ENCODE data around the gene PAPPA. TPM values are rescaled to one million over a fixed set of nuclear protein-coding genes. Genes with fewer than 3 reads are reported as not detected.

The PAPPA gene
- total RNA-seq, 2 experiments from 2014 or later = not detected

- CTCF ChIA-PET = no interaction called here
- Mint-ChIP-seq H3K27me3 (no peaks in the 10 kb centered on the region), H3K9me3 (no peaks in the 10 kb centered on the region), H3K4me3 (no peak overlapping the region), H3K36me3 (ENCODE audit: low read depth) (no peaks in the 10 kb centered on the region), H3K27ac (no peak overlapping the region), H3K4me1 (no peaks in the 10 kb centered on the region)
- POLR2A ChIA-PET = no interaction called here
- DNase-seq = no peak
Measured at GRCh38 chr9:116382053-116382452, 228.5 kb downstream of the PAPPA start.

GRCh38 chr9:116383133-116383532 is 229.5 kb downstream of the PAPPA start:
- CTCF ChIA-PET = no interaction called here
- Mint-ChIP-seq H3K4me3 (no peak overlapping the region), H3K36me3 (ENCODE audit: low read depth) (no peaks in the 10 kb centered on the region), H3K27ac (no peak overlapping the region), H3K27me3 (no peaks in the 10 kb centered on the region), H3K9me3 (no peaks in the 10 kb centered on the region), H3K4me1 (no peaks in the 10 kb centered on the region)
- POLR2A ChIA-PET = no interaction called here
- DNase-seq = no peak

GRCh38 chr9:116383936-116384335 is 230.3 kb downstream of the PAPPA start:
- ChIA-PET POLR2A (no interaction called here), CTCF (no interaction called here)
- Mint-ChIP-seq H3K27me3 (no peaks in the 10 kb centered on the region), H3K27ac (no peak overlapping the region), H3K4me3 (no peak overlapping the region), H3K36me3 (ENCODE audit: low read depth) (no peaks in the 10 kb centered on the region), H3K9me3 (no peaks in the 10 kb centered on the region), H3K4me1 (no peaks in the 10 kb centered on the region)
- no peak for DNase-seq

DNA sequence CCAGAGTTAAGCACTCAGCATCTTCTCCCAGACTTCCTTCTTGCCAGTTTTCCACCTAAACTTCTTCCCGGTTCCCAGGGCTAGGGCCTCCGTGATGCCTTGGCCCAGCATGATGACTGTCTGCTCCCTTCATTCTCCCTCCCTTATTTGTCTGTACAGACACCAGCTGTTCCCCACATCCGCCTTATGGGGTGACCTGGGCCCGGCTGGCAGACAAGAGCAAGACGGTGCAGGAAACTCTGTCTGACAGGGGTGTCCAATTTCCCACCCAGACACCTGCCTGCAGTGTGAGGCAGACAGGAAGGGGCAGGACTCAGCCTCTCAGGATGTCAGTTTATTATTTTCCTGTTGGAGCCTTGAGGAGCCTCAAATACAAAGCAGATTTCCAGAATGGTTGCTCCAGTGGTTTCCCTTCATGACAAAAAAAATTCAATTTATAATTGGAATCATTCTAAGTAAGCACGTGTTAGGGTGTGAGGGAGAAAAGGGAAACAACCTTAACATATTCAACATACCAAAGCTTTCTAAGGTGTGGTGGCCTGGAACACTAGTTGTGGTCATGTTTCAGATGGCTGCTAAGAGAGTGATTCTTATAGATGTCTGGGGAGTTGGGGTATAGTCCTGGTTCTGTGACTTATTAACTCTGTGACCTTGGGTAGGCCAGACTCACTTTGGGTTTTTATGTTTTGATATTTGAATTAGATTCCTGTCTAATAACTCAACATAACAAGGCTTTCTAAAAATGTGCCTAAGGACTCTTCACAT is 234.5 kb downstream of the PAPPA start:
- H3K4me3 Mint-ChIP-seq = no peak overlapping the region
- no peak for DNase-seq
- POLR2A ChIA-PET = no interaction called here
- H3K27ac Mint-ChIP-seq = no peak overlapping the region
- H3K27me3 Mint-ChIP-seq = no peaks in the 10 kb centered on the region
- H3K4me1 Mint-ChIP-seq = no peaks in the 10 kb centered on the region
- H3K9me3 Mint-ChIP-seq = no peaks in the 10 kb centered on the region
- no peaks in the 10 kb centered on the region for H3K36me3 Mint-ChIP-seq (ENCODE audit: low read depth)
- CTCF ChIA-PET = no interaction called here

DNA sequence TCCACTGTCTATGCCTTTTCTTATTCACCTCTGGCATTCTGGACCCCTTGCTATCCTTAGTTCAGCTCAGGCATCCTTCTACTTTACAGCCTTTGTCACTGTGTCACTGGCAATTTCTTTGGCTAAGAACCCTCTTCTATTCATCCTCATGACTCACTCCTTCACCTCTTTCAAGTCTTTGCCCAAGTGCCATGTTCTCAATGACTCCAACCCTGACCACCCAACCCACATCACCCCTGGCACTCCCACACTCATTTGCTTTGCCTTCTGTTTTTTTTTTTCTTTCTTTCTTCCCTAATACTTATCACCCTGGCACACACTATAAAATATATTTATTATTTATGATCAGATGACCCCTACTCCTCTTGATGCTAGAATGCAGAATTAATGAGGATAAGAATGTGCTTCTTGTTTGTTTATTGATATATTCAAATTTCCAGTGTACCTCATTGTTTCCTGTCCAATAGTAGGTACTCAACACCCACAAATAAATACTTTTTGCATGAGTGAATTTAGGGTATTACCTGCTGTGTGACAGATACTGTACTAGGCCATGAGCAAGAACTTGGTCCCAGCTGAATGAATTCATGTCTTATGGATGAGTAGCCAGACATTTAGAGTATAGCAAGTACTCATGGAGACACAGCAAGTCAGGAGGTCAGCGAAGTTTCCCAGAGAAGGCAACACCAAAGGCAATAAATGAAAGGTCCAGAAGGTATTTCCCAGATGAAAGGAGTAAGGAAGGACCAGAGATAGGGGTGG is 236.1 kb downstream of the PAPPA start:
- Mint-ChIP-seq H3K9me3 (no peaks in the 10 kb centered on the region), H3K27ac (no peak overlapping the region), H3K4me1 (no peaks in the 10 kb centered on the region), H3K36me3 (ENCODE audit: low read depth) (no peaks in the 10 kb centered on the region), H3K27me3 (no peaks in the 10 kb centered on the region), H3K4me3 (no peak overlapping the region)
- no peak for DNase-seq
- CTCF ChIA-PET = no interaction called here
- POLR2A ChIA-PET = no interaction called here

- no peak overlapping the region for H3K27ac Mint-ChIP-seq
- DNase-seq = no peak
- no peaks in the 10 kb centered on the region for H3K36me3 Mint-ChIP-seq (ENCODE audit: low read depth)
- no peaks in the 10 kb centered on the region for H3K9me3 Mint-ChIP-seq
- ChIA-PET CTCF (no interaction called here), POLR2A (no interaction called here)
- H3K27me3 Mint-ChIP-seq = no peaks in the 10 kb centered on the region
- H3K4me1 Mint-ChIP-seq = no peaks in the 10 kb centered on the region
- H3K4me3 Mint-ChIP-seq = no peak overlapping the region
Measured at GRCh38 chr9:116390303-116391228, 237.0 kb downstream of the PAPPA start.

DNA sequence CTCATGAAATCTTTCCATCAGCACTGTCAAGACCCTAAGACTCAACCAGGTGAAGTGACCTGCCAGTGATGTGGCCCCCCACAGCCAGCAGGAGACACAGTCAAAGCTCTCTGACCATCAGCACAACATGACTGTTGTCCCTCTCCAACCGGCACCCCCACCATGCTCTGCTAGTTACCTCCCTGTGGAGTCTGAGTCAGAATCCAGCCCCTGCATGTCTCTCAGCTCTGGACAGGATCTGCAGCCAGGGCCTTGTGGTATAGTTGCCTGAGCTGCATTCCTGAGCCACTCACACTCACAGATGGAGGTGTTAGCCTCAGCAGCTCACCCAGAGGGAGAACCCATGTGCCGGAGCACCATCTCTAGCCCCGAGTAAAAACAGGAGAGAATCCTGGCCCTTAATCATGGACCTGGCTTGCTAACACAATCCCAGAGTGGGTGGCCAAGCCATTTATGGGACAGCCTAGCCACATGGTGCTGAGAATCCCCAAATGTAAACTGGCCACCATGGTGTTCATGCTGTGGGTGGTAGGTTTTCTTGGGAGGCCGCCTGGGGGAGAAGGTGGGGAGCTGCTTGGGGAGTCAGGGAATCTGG is 237.8 kb downstream of the PAPPA start:
- no peak for DNase-seq
- no peak overlapping the region for H3K4me3 Mint-ChIP-seq
- no peaks in the 10 kb centered on the region for H3K4me1 Mint-ChIP-seq
- no peaks in the 10 kb centered on the region for H3K36me3 Mint-ChIP-seq (ENCODE audit: low read depth)
- ChIA-PET CTCF (no interaction called here), POLR2A (no interaction called here)
- no peak overlapping the region for H3K27ac Mint-ChIP-seq
- H3K27me3 Mint-ChIP-seq = no peaks in the 10 kb centered on the region
- H3K9me3 Mint-ChIP-seq = no peaks in the 10 kb centered on the region

- Mint-ChIP-seq H3K4me1 (no peaks in the 10 kb centered on the region), H3K27me3 (no peaks in the 10 kb centered on the region), H3K36me3 (ENCODE audit: low read depth) (no peaks in the 10 kb centered on the region), H3K9me3 (no peaks in the 10 kb centered on the region), H3K27ac (no peak overlapping the region), H3K4me3 (no peak overlapping the region)
- ChIA-PET CTCF (no interaction called here), POLR2A (no interaction called here)
- no peak for DNase-seq
Measured at GRCh38 chr9:116393198-116393597, 239.6 kb downstream of the PAPPA start.

DNA sequence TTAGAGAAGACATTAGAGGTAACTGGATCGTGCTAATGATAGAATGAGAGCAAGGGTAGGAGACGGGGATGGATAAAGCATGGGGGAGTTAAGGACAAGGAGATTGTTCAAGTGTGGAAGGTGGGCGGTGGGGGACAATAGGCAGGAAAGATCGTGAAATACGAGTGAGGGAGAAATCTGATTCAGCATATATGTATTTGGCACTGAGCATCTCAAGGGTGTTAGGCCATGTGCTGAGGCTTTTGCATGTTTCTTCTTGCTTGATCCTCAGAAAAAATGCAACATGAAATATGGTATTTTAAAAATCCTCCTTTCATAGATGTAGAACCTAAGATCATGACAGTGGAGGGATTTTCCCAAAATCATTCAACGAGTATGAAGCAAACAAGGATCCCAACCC is 240.5 kb downstream of the PAPPA start:
- H3K36me3 Mint-ChIP-seq (ENCODE audit: low read depth) = no peaks in the 10 kb centered on the region
- H3K27ac Mint-ChIP-seq = no peak overlapping the region
- no peaks in the 10 kb centered on the region for H3K9me3 Mint-ChIP-seq
- CTCF ChIA-PET = no interaction called here
- H3K4me1 Mint-ChIP-seq = no peaks in the 10 kb centered on the region
- no peaks in the 10 kb centered on the region for H3K27me3 Mint-ChIP-seq
- no peak for DNase-seq
- POLR2A ChIA-PET = no interaction called here
- H3K4me3 Mint-ChIP-seq = no peak overlapping the region

DNA sequence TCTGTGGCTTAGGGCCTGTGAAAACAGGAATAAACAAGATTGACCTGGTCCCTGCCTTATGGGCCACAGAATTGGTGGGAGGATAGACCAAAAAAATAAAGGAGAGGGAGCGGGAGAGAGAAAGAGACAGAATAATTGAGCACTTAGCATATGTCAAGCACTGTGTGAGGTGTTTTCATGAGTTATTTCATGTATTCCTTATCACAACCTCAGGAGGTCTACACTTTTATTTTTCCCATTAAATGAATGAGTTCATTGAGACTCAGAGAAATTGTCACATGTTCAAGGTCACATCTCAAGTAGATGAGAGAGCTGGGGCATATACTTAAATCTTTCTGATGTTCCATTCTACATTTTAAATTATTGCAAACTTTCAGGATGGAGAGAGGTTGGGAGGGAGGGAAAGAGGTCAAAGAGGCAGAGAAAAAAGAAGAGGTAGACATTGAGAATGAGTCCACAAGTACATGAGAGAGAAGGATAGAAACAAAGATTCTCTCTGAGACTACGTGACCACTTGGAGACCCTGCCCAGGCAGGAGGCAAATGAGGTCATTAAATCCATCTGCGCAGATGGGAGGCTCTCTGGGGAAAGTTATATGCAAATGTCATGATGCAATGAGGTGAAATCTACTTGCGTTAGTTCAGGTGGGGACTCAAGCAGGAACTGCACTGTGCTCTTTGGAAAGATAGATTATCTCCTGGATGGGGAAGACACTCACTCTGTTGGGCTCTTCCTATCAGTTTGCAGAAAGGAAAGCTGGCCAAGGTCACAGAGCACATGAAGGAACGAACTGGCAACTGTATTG is 241.5 kb downstream of the PAPPA start:
- ChIA-PET CTCF (no interaction called here), POLR2A (no interaction called here)
- Mint-ChIP-seq H3K4me3 (no peak overlapping the region), H3K9me3 (no peaks in the 10 kb centered on the region), H3K27ac (no peak overlapping the region), H3K27me3 (no peaks in the 10 kb centered on the region), H3K4me1 (no peaks in the 10 kb centered on the region), H3K36me3 (ENCODE audit: low read depth) (no peaks in the 10 kb centered on the region)
- DNase-seq = no peak

GRCh38 chr9:116395699-116396037 is 242.1 kb downstream of the PAPPA start:
- ChIA-PET POLR2A (no interaction called here), CTCF (no interaction called here)
- Mint-ChIP-seq H3K27ac (no peak overlapping the region), H3K27me3 (no peaks in the 10 kb centered on the region), H3K9me3 (no peaks in the 10 kb centered on the region), H3K4me1 (no peaks in the 10 kb centered on the region), H3K4me3 (no peak overlapping the region), H3K36me3 (ENCODE audit: low read depth) (no peaks in the 10 kb centered on the region)
- no peak for DNase-seq

- Mint-ChIP-seq H3K9me3 (no peaks in the 10 kb centered on the region), H3K27me3 (no peaks in the 10 kb centered on the region), H3K4me1 (no peaks in the 10 kb centered on the region), H3K27ac (no peak overlapping the region), H3K4me3 (no peak overlapping the region), H3K36me3 (ENCODE audit: low read depth) (no peaks in the 10 kb centered on the region)
- no peak for DNase-seq
- ChIA-PET POLR2A (no interaction called here), CTCF (no interaction called here)
Measured at GRCh38 chr9:116403171-116403570, 249.6 kb downstream of the PAPPA start.

DNA sequence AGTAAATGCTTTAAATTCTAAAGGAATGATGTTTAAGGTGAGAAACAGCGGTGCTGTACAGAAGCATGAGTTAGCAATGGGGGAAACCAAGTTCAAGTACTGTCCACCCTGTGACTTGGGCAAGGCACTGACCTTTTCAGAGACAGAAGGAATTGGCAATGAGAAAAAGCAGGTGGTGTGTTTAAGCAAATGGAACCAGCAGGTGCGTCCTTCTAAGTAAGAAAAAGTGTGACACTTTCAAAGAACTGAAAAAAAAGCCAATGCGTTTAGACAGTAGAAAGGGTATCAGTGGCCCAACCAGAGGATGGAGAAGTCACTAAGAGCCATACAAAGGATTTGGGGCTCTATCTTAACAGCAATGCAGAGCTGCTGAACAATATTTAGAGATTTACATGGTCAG is 250.6 kb downstream of the PAPPA start:
- Mint-ChIP-seq H3K27ac (no peak overlapping the region), H3K4me1 (no peaks in the 10 kb centered on the region), H3K27me3 (no peaks in the 10 kb centered on the region), H3K4me3 (no peak overlapping the region), H3K36me3 (ENCODE audit: low read depth) (no peaks in the 10 kb centered on the region), H3K9me3 (no peaks in the 10 kb centered on the region)
- DNase-seq = no peak
- CTCF ChIA-PET = no interaction called here
- POLR2A ChIA-PET = no interaction called here

Measured in activated CD4-positive, alpha-beta memory T cell treated with anti-CD3 and anti-CD28 coated beads, Interleukin-2, amount 10 ng/mL, durations not matched to agents 7 days and 5 days (primary cell).